GM10847 (cell line): Measurements from ENCODE around the gene ARHGEF3.

ENCODE experiments used
- POLR2A ChIP-seq: IDR thresholded peaks from 2 replicates; pipeline ENCODE4 v1.6.1; 2011; ENCODE audit not compliant: insufficient read length; ENCODE audit errors: extremely low read depth

The ARHGEF3 gene

GRCh38 chr3:56801662-56802377, at the start of gene ARHGEF3:
TSS of gene ARHGEF3 (minus strand) at chr3:56801949. CDS start at chr3:56801798, 151 bp downstream.
- peak; percentile 52 for TF ChIP-seq POLR2A

GRCh38 chr3:56849698-56850097, 47.9 kb upstream of the ARHGEF3 start:
- no peak for TF ChIP-seq POLR2A

GRCh38 chr3:56845505-56845904, 43.8 kb upstream of the ARHGEF3 start:
- TF ChIP-seq POLR2A, result no peak

DNA sequence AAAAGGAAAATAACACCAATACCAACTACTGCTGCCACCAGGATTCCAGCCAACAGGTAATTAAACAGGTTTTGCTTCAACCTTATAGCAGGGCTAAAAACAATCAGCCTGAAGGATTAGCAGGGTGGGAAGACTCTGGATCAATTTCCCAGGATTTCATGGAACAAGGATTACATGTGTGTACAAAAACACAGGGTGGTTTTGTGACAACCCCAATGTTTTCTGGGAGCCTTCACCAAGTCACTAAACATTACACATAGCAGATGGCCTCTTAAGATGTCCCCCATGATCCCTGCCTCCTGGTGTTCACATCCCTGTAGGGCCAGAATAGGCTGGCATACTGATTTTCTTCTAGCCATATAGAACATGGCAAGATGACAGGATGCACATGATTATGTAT, 42.8 kb upstream of the ARHGEF3 start:
- TF ChIP-seq POLR2A, result no peak

DNA sequence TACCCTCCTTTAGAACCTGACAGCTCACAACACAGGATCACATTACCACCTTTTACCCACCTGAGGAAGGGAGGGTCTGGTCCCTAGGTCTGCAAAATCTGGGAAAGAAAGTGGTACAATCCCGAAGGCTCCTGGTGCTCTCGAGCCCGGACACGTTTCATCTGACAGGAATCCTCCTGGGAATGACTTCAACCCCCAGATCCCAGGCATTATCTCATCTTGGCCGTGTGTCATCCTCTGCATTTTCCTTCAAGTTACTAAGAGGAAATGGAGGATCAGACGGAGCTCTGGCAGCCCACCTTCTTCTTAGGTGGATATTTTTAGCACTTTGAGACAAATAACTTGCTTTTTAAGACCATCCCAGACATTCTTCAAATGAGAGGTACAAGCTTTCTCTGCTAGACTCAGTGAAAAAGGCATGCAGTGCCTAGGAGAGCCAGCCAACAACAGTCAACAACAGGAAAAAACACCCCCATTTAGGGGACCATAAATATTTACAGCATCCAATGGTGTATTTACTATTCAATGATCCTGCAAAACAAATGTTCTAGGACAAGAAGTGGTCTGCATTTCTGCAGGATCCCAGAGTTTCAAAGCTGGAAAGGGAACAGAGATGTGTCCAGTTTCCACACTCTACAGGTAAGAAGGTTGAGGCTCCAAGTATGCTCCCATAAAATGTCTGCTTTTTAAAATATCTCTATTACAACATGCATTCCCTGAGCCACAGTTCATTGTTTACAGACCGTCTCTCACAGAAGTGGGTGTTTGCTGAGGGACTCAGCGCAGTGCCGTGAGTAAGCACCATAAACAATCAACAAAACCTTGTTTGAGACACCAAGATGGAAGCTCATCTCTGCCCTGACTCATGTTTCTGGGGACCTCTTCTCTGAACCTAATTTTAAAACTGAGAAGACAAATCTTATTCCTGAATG, 38.3 kb upstream of the ARHGEF3 start:
- no peak for TF ChIP-seq POLR2A

DNA sequence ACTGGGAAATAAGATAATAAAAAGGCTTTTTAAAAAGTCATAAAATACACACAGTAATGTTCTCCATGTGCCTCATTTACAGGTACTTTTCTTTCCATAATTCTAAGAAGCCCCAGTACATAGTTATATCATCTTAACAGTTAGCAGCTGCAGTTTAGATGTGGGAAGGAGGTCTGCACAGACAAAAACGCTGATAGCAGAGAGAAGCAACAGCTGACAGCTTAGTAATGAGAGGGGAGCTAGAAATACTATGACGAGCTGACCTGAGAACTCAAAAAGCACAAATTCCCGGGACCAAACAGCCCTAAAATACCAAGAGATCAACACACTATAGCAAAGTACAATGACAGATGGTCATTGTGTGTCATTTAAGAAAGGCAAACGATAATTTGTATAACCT, 36.7 kb upstream of the ARHGEF3 start:
- TF ChIP-seq POLR2A, result no peak

- TF ChIP-seq POLR2A, result no peak
These were observed 35.6 kb upstream of the ARHGEF3 start for GRCh38 chr3:56837196-56837955.

- TF ChIP-seq POLR2A, result no peak
These were observed 34.8 kb upstream of the ARHGEF3 start for GRCh38 chr3:56836276-56837163.

DNA sequence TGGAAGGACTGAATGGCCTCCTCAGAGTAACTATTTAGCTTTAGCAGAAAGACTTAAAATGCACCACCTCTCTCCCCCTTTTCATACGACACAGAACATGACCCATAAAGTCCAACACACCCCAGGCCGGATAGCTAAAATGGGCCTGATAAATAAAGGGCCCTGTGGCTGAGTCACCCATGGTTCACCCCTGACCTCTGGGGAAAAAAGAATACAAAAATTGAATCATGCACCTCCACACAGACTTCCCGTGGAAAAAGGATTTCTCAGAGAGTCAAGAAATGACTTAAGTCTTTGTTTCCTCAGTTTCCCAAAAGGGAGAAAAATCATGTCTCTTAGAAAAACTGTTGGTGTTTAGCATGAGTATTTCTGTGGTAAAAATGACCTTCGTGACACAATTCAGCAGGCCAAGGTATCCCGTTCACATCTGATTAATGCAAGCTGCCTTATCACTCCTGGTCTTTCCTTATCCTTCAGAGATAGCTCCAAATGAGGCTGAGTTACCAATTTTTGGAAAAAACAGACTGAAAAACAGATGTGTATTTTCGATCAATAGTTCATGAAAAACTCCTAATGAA, 34.0 kb upstream of the ARHGEF3 start:
- no peak for TF ChIP-seq POLR2A

GRCh38 chr3:56833536-56833935, 31.8 kb upstream of the ARHGEF3 start:
- TF ChIP-seq POLR2A, result no peak

DNA sequence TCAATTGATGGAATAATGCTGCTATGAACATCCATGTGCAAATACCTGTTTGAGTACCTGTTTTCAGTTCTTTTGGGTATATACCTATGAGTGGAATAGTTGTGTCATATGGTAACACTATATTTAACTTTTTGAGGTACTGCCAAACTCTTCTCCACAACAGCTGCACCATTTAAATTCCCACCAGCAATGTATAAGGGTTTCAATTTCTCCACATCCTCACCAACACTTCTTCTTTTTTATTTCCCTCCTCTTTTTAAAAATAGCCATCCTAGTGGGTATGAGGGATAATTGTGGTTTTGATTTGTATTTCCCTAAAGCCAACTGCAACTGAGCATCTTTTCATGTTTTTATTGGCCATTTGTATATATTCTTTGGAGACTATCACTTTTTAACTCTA, 31.3 kb upstream of the ARHGEF3 start:
- TF ChIP-seq POLR2A, result no peak

DNA sequence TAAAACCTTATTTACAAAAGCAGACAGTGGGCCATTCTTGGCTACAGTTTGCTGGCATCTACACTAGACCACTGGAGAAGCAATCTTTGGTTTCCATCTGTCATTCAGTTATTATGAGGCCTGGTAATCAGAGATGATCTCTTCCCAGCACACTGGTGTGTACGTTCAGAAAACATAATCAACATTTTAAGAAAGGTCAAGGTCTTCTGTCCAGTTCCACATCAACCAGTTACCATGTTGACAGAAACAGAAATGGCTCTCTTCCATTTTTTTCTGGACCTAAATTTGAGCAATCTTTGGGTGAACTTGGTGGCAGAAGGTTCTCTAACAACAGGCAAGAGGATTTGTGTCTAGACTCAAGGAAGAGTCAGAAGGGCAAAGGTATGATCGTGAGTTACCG, 29.8 kb upstream of the ARHGEF3 start:
- no peak for TF ChIP-seq POLR2A

GRCh38 chr3:56830884-56831283, 29.1 kb upstream of the ARHGEF3 start:
- TF ChIP-seq POLR2A, result no peak

DNA sequence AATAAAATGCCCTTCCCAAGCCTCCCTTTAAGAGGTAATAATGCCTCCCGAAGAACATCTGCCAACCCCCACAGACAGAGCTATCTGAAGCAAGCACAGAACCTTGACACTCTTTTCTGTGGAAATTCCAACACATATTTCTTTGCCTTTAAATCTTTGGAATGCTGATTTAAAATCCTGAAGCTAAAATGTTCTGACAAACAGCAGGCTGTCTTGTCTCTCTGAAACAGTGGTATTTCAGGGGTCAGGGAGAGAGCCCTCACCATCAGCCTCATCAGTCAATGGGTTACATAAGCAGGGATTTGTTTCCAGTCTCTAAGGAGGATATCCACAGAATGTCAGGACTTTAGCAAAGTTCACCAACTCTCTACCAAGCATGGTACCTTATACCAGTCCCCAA, 27.8 kb upstream of the ARHGEF3 start:
- no peak for TF ChIP-seq POLR2A
